Cortex of kidney (tissue), 1 donor: Measurements from ENCODE around the gene TMUB2.

Source experiments
- DNase-seq: peaks from one replicate; lab custom pipeline; 2025; lab: John Stamatoyannopoulos, UW

Gene TMUB2

GRCh38 chr17:44202756-44203155 lies 16.0 kb downstream of the TMUB2 start:
- DNase-seq: no peak

GRCh38 chr17:44203731-44204440 lies 17.1 kb downstream of the TMUB2 start:
- no peak for DNase-seq

- DNase-seq: no peak
Measured at GRCh38 chr17:44204441-44204882, 17.7 kb downstream of the TMUB2 start.

GRCh38 chr17:44205962-44206824 lies 19.4 kb downstream of the TMUB2 start:
- no peak for DNase-seq

- no peak for DNase-seq
Measured at GRCh38 chr17:44206825-44207155, 20.0 kb downstream of the TMUB2 start.

- DNase-seq: no peak
Measured at GRCh38 chr17:44207319-44207718, 20.5 kb downstream of the TMUB2 start.

- DNase-seq: no peak
Measured at GRCh38 chr17:44207743-44208142, 21.0 kb downstream of the TMUB2 start.

GRCh38 chr17:44209786-44210341 lies 23.1 kb downstream of the TMUB2 start:
- DNase-seq: no peak

GRCh38 chr17:44210342-44211192 lies 23.8 kb downstream of the TMUB2 start:
- no peak for DNase-seq

- no peak for DNase-seq
Measured at GRCh38 chr17:44211281-44212265, 24.8 kb downstream of the TMUB2 start.

GRCh38 chr17:44212507-44213402 lies 26.0 kb downstream of the TMUB2 start:
- no peak for DNase-seq

- DNase-seq: no peak
Measured at GRCh38 chr17:44213403-44214229, 26.8 kb downstream of the TMUB2 start.

- no peak for DNase-seq
Measured at GRCh38 chr17:44214230-44214494, 27.4 kb downstream of the TMUB2 start.

GRCh38 chr17:44214896-44215295 lies 28.1 kb downstream of the TMUB2 start:
- no peak for DNase-seq

GRCh38 chr17:44216173-44216572 lies 29.4 kb downstream of the TMUB2 start:
- no peak for DNase-seq

- DNase-seq: no peak
Measured at GRCh38 chr17:44216694-44217093, 29.9 kb downstream of the TMUB2 start.

GRCh38 chr17:44217738-44218343 lies 31.1 kb downstream of the TMUB2 start:
- no peak for DNase-seq

GRCh38 chr17:44218344-44219107 lies 31.8 kb downstream of the TMUB2 start:
- DNase-seq: no peak
